Neural cell (in vitro differentiated cells): ENCODE measurements around the gene GTSE1.

Source experiments
- EP300 ChIP-seq: fragments of 450-650 bp; conservative IDR thresholded peaks from 2 replicates; pipeline ENCODE4 v1.6.1; 2014; ENCODE audit warnings: antibody characterized with exemption, mild to moderate bottlenecking, moderate library complexity; ENCODE audit not compliant: poor library complexity, severe bottlenecking
- MXI1 ChIP-seq: fragments of 450-650 bp; conservative IDR thresholded peaks from 2 replicates; pipeline ENCODE4 v1.6.1; 2014; ENCODE audit warnings: antibody characterized with exemption, mild to moderate bottlenecking; ENCODE audit not compliant: poor library complexity, severe bottlenecking
- SMC3 ChIP-seq: fragments of 450-650 bp; conservative IDR thresholded peaks from 2 replicates; pipeline ENCODE4 v1.6.1; 2014; ENCODE audit warnings: antibody characterized with exemption, mild to moderate bottlenecking, moderate library complexity; ENCODE audit not compliant: poor library complexity
- TAF1 ChIP-seq: IDR thresholded peaks from 2 replicates; pipeline ENCODE4 v1.6.1; 2012; ENCODE audit warnings: low read depth
- TF ChIP-seq, protein P1 (sequence below): fragments of 450-650 bp; IDR thresholded peaks from 2 replicates; pipeline ENCODE4 v1.5.1; 2014; ENCODE audit warnings: antibody characterized with exemption, mild to moderate bottlenecking, moderate library complexity; ENCODE audit not compliant: poor library complexity, severe bottlenecking
- TF ChIP-seq, protein P2 (sequence below): IDR thresholded peaks from 2 replicates; pipeline ENCODE4 v1.6.1; 2012; ENCODE audit warnings: borderline replicate concordance

DNA sequence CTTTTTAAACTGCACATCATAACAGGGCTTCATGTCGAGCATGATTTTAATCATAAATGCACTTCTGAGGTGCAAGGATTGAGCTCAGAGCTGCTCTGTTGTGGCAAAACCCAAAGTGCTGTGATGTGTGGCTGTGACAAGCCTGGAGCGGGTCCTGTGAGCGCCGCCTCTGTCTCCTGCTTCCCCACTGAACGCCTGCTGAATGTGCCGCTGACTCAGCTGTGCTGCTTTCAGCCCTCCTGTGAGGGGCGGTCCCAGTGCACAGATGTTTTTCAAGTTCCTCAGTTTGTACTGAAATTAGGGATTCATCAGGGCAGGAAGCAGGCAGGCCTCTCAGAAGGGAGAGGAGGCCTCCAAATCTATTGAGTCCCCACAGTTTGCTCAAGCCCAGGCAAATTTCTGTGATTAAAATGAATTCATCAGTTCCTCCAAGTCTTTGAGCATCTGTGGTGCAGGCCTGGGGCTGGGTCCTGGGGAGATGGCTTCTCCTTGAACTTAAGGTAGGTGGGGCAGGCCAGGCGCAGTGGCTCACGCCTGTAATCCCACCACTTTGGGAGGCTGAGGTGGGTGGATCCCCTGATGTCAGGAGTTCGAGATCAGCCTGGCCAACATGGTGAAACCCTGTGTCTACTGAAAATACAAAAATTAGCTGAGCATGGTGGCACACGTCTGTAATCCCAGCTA is 3.0 kb upstream of the GTSE1 start:
- TF ChIP-seq, protein P1, sequence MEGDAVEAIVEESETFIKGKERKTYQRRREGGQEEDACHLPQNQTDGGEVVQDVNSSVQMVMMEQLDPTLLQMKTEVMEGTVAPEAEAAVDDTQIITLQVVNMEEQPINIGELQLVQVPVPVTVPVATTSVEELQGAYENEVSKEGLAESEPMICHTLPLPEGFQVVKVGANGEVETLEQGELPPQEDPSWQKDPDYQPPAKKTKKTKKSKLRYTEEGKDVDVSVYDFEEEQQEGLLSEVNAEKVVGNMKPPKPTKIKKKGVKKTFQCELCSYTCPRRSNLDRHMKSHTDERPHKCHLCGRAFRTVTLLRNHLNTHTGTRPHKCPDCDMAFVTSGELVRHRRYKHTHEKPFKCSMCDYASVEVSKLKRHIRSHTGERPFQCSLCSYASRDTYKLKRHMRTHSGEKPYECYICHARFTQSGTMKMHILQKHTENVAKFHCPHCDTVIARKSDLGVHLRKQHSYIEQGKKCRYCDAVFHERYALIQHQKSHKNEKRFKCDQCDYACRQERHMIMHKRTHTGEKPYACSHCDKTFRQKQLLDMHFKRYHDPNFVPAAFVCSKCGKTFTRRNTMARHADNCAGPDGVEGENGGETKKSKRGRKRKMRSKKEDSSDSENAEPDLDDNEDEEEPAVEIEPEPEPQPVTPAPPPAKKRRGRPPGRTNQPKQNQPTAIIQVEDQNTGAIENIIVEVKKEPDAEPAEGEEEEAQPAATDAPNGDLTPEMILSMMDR, result no peak
- TF ChIP-seq SMC3 (no peak), EP300 (no peak), TAF1 (no peak), MXI1 (no peak)
- TF ChIP-seq, protein P2, sequence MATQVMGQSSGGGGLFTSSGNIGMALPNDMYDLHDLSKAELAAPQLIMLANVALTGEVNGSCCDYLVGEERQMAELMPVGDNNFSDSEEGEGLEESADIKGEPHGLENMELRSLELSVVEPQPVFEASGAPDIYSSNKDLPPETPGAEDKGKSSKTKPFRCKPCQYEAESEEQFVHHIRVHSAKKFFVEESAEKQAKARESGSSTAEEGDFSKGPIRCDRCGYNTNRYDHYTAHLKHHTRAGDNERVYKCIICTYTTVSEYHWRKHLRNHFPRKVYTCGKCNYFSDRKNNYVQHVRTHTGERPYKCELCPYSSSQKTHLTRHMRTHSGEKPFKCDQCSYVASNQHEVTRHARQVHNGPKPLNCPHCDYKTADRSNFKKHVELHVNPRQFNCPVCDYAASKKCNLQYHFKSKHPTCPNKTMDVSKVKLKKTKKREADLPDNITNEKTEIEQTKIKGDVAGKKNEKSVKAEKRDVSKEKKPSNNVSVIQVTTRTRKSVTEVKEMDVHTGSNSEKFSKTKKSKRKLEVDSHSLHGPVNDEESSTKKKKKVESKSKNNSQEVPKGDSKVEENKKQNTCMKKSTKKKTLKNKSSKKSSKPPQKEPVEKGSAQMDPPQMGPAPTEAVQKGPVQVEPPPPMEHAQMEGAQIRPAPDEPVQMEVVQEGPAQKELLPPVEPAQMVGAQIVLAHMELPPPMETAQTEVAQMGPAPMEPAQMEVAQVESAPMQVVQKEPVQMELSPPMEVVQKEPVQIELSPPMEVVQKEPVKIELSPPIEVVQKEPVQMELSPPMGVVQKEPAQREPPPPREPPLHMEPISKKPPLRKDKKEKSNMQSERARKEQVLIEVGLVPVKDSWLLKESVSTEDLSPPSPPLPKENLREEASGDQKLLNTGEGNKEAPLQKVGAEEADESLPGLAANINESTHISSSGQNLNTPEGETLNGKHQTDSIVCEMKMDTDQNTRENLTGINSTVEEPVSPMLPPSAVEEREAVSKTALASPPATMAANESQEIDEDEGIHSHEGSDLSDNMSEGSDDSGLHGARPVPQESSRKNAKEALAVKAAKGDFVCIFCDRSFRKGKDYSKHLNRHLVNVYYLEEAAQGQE, result no peak
